HepG2 (cell line): ENCODE measurements around the gene MYO5B. TPM values are rescaled to one million over a fixed set of nuclear protein-coding genes. Genes with fewer than 3 reads are reported as not detected.

Source experiments
- ATAC-seq: fragments of 200-7000 bp; cut with Tn5 transposase; 3 replicates; pipeline ENCODE4 v1.9.1; 2020; ENCODE audit warnings: mild to moderate bottlenecking, moderate library complexity
- BruUV-seq: library from RNA; stranded (reverse); fragments of 400-500 nt; replicated peaks from 2 replicates; lab custom pipeline; 2021; lab: Mats Ljungman, UMichigan
- CTCF ChIA-PET: fragments of 300-600 bp; formaldehyde crosslinking; extraction: SDS; loops from one replicate; lab custom pipeline; 2021; ENCODE audit warnings: low total read pairs, inconsistent platforms, low intra/inter-chr PET ratio; lab: Yijun Ruan, JAX
- POLR2A ChIA-PET: fragments of 350-600 bp; sonication (Branson Sonifier 250); formaldehyde crosslinking; loops from one replicate; lab custom pipeline; 2020; ENCODE audit warnings: antibody characterized with exemption, inconsistent platforms; lab: Yijun Ruan, JAX
- DNase-seq: peaks from one replicate; pipeline ENCODE4 v3.0.0-alpha.2; 2015; ENCODE audit warnings: low spot score
- FAIRE-seq: peaks from 3 replicates; lab custom pipeline; 2011; peaks lifted over from hg19 to GRCh38; lab: Jason Lieb, UNC
- H2AFZ ChIP-seq: one replicate; pipeline ENCODE4 v1.6.1; 2011; ENCODE audit warnings: low read length, inconsistent platforms
- H3K27ac ChIP-seq: fragments of 300-600 bp; 3 replicates; pipeline ENCODE4 v1.8.0; 2011; ENCODE audit warnings: mixed run types, mild to moderate bottlenecking, mixed read lengths, low read length, inconsistent platforms; ENCODE audit not compliant: insufficient read depth; ENCODE audit errors: extremely low read length
- H3K27me3 ChIP-seq, 2 experiments: fragments of 200-600 bp in 1 of 2; 2 replicates in 1 of 2; 3 replicates in 1 of 2; pipeline versions ENCODE4 v1.6.0 to v1.8.0; 2011; ENCODE audit warnings: low read length in 2 of 2, mild to moderate bottlenecking in 2 of 2, moderate library complexity in 2 of 2, inconsistent platforms in 1 of 2; ENCODE audit not compliant: insufficient read depth in 2 of 2, control insufficient read depth in 1 of 2
- H3K36me3 ChIP-seq, 2 experiments: fragments of 200-600 bp in 1 of 2; replicated peaks in 1 of 2; 2 replicates in 1 of 2; 3 replicates in 1 of 2; pipeline versions ENCODE4 v1.5.1 to v1.8.0; 2011; ENCODE audit warnings: low read length in 2 of 2, inconsistent platforms in 1 of 2; ENCODE audit not compliant: insufficient read depth in 2 of 2, control insufficient read depth in 1 of 2
- H3K4me1 ChIP-seq: 2 replicates; pipeline ENCODE4 v1.5.1; 2012; ENCODE audit warnings: low read length, inconsistent platforms; ENCODE audit not compliant: insufficient read depth
- H3K4me2 ChIP-seq: 2 replicates; pipeline ENCODE4 v1.6.0; 2011; ENCODE audit warnings: low read depth, low read length, inconsistent platforms
- H3K4me3 ChIP-seq, 3 experiments: fragments of 200-600 bp in 1 of 3; sonication (generic), shearing (Covaris generic) in 1 of 3; replicated peaks in 1 of 3; 2 replicates each; pipeline ENCODE4 v1.5.1; 2011 to 2016; ENCODE audit warnings: low read length in 3 of 3, inconsistent platforms in 2 of 3, low read depth in 2 of 3, mild to moderate bottlenecking in 2 of 3, control low read depth in 1 of 3, mixed read lengths in 1 of 3; ENCODE audit not compliant: insufficient read depth in 1 of 3
- H3K79me2 ChIP-seq: one replicate; pipeline ENCODE4 v1.6.1; 2011; ENCODE audit warnings: low read length, inconsistent platforms; ENCODE audit not compliant: insufficient read depth
- H3K9ac ChIP-seq: 2 replicates; pipeline ENCODE4 v1.6.0; 2011; ENCODE audit warnings: mild to moderate bottlenecking, low read depth, low read length, inconsistent platforms; ENCODE audit not compliant: insufficient read depth
- H3K9me3 ChIP-seq: 2 replicates; pipeline ENCODE4 v1.5.1; 2012; ENCODE audit warnings: mild to moderate bottlenecking, low read length
- H4K20me1 ChIP-seq: 2 replicates; pipeline ENCODE4 v1.6.0; 2011; ENCODE audit warnings: inconsistent platforms, mild to moderate bottlenecking, low read length, moderate library complexity; ENCODE audit not compliant: insufficient read depth
- BRCA1 ChIP-seq: sonication (generic); formaldehyde crosslinking; IDR thresholded peaks from 2 replicates; pipeline ENCODE4 v1.4.0; 2020; ENCODE audit warnings: missing genetic modification reagents
- CCAR2 ChIP-seq: fragments of 200-400 bp; formaldehyde crosslinking; optimal IDR thresholded peaks from 2 replicates; pipeline ENCODE3; 2018; ENCODE audit warnings: low read depth, mild to moderate bottlenecking, low read length, moderate library complexity
- EHMT2 ChIP-seq: fragments of 200-600 bp; sonication (generic); IDR thresholded peaks from 2 replicates; pipeline ENCODE4 v1.7.0; 2017; ENCODE audit warnings: antibody characterized with exemption, low read depth, low read length, borderline replicate concordance
- NR2C2 ChIP-seq: sonication (generic); formaldehyde crosslinking; IDR thresholded peaks from 2 replicates; pipeline ENCODE4 v1.4.0; 2020; ENCODE audit warnings: missing genetic modification reagents, mild to moderate bottlenecking, moderate library complexity, borderline replicate concordance
- NR2F6 ChIP-seq, 2 experiments: IDR thresholded peaks; 2 replicates each; pipeline ENCODE4 v1.6.1; 2016; ENCODE audit warnings: antibody characterized with exemption in 1 of 2, mild to moderate bottlenecking in 1 of 2
- POLR2AphosphoS2 ChIP-seq: IDR thresholded peaks from 2 replicates; pipeline ENCODE4 v1.6.1; 2011; ENCODE audit warnings: low read depth, low read length, improper control_type of control experiment
- ZBTB8A ChIP-seq: sonication (generic); formaldehyde crosslinking; IDR thresholded peaks from 2 replicates; pipeline ENCODE4 v1.4.0; 2020; ENCODE audit warnings: mild to moderate bottlenecking, low read depth, missing genetic modification reagents, borderline replicate concordance
- ZMYM3 ChIP-seq: sonication (generic); formaldehyde crosslinking; IDR thresholded peaks from 2 replicates; pipeline ENCODE4 v1.5.1; 2020; ENCODE audit warnings: mild to moderate bottlenecking, missing genetic modification reagents
- WGBS: methylation state at CpG from one replicate; pipeline ENCODE4 v1.1.6; 2017; ENCODE audit warnings: low lambda C conversion rate; 5-methylcytosine and 5-hydroxymethylcytosine counted together
- in situ Hi-C: cut with HindIII; loops from 2 replicates; pipeline ENCODE4 v1.10.0; 2017; ENCODE audit warnings: low pct_unique_long_range_greater_than_20kb; ENCODE audit not compliant: extremely low pct_ligation_motif_present
- intact Hi-C: fragments of 100-400 bp; cut with micrococcal nuclease; formaldehyde crosslinking; loops from one replicate; pipeline ENCODE4 v1.10.0; 2022; ENCODE audit not compliant: unreplicated experiment
- polyA plus RNA-seq, 8 experiments: library from polyadenylated mRNA; depleted of rRNA in 3 of 8; stranded (reverse) in 7 of 8; unstranded in 1 of 8; fragments of >200 nt; fragmentation: Illumina TruSeq in 4 of 8; extraction: Trizol in 4 of 8; gene quantifications; 2 replicates each; pipeline versions ENCODE4 v1.2.1 to v1.2.3, GENCODE V29; 2011 to 2016; ENCODE audit warnings: low read depth in 4 of 8, missing spikeins in 1 of 8, mixed read lengths in 1 of 8; ENCODE audit not compliant: insufficient read depth in 1 of 8
- total RNA-seq, 5 experiments: library from RNA; depleted of rRNA; stranded (reverse); fragments of >200 nt; fragmentation: Illumina TruSeq; extraction: Trizol; gene quantifications; 2 replicates each; pipeline ENCODE4 v1.2.3, GENCODE V29; 2016; ENCODE audit warnings: low read depth in 1 of 5
- TF ChIP-seq, protein P1 (sequence below): sonication (generic); formaldehyde crosslinking; IDR thresholded peaks from 2 replicates; pipeline ENCODE4 v1.4.0; 2020; ENCODE audit warnings: missing genetic modification reagents, low read depth, mild to moderate bottlenecking, borderline replicate concordance
- TF ChIP-seq, protein P2 (sequence below): sonication (generic); formaldehyde crosslinking; IDR thresholded peaks from 2 replicates; pipeline ENCODE4 v1.8.0; 2022; ENCODE audit warnings: missing genetic modification reagents, low read depth, mild to moderate bottlenecking, borderline replicate concordance
- TF ChIP-seq, protein P3 (sequence below): sonication (generic); formaldehyde crosslinking; IDR thresholded peaks from 2 replicates; pipeline ENCODE4 v1.4.0; 2020; ENCODE audit warnings: missing genetic modification reagents, borderline replicate concordance
- TF ChIP-seq, protein P4 (sequence below): sonication (generic); formaldehyde crosslinking; IDR thresholded peaks from 2 replicates; pipeline ENCODE4 v1.5.1; 2020; ENCODE audit warnings: mild to moderate bottlenecking, missing genetic modification reagents

MYO5B gene
- total and polyA plus RNA-seq, 2 of the 13 experiments (the other 11 are each of a cell fraction or from before 2014, with no cell fraction given) = 13.1 to 24.0 TPM

DNA sequence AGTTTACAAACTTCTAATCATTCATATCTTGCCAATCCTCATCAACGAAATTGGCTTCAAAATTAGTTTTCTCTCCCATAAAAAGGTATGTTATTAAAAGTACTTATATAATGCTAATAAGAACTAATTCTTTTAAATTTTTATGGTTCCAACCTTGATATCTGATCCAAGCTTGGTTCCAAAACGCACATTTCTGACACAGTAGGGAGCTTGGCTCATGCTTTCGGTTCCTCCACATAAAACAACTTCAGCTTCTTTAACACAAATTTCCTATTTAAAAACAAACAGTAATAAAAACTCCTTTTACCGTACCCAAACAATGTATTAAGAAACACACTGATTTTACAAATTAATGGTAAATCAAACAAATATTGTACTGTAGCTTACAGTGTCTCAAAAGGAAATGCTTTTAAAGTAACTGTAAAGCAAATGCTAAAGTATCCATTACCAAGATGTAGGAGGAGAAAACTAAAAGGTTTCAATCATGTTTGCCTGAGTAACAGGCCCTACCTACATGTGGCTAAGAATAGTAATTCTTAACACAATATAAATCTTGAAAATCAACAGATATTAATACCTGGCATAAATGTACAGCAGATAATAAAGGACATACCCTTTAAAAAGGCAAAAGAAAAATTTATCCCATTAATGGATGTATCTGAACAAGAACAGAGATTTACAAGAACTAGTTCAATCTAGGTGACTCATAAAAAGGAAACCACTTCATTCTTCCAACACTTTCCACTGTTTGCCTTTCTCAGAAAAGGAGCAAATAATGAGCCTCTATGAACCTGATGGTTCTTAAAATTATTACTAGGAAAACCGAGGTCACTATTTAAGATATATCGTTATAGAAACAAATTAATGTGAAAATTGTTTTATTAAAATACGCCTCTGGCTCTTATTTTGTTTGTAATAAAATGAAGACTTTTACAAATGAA lies 399.1 kb downstream of the MYO5B start (continued):
- TF ChIP-seq ZMYM3 (CRISPR knock-in tag) = no peak
- no peak for TF ChIP-seq BRCA1
- TF ChIP-seq, protein P1, sequence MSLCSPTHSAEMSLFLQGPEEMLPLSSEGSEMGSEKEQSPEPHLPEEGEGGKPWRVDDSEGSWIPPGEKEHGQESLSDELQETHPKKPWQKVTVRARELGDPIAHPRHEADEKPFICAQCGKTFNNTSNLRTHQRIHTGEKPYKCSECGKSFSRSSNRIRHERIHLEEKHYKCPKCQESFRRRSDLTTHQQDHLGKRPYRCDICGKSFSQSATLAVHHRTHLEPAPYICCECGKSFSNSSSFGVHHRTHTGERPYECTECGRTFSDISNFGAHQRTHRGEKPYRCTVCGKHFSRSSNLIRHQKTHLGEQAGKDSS (CRISPR knock-in tag) = no peak
- no peak for TF ChIP-seq EHMT2

DNA sequence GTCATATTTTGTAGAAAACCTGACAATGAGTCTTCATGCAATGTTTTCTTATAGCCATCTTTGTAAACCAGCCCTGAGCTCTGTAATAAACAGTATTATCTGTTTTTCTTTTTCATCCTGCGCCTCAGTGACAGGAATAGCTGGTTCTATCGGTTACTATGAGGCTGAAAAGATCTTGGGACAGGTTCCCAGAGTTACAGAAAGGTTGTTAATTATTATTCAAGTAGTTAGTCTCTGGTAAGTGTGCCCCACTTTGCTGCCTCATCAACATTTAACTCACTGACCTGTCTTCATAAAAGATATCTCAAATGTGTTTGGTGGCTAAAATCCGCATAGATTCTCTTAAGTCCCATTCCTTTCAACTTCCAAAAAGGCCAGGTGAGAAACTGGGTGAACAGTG lies 400.2 kb downstream of the MYO5B start:
- Histone ChIP-seq H3K9ac (no peak overlapping the region), H3K4me1 (no peaks in the 10 kb centered on the region), H3K36me3 (peaks cover 14 to 72% of the 10 kb centered on the region in 2 experiments), H3K9me3 (no peaks in the 10 kb centered on the region), H3K27me3 (no peaks in the 10 kb centered on the region), H3K27ac (no peak overlapping the region), H4K20me1 (no peaks in the 10 kb centered on the region), H3K4me3 (no peak overlapping the region), H2AFZ (no peak overlapping the region), H3K4me2 (no peak overlapping the region), H3K79me2 (no peaks in the 10 kb centered on the region)
- in situ Hi-C loops = no loop called here
- DNase-seq (no peak), ATAC-seq (no peak), FAIRE-seq (no peak)
- ChIA-PET CTCF (no interaction called here), POLR2A (no interaction called here)
- 94% methylated on average over 3 of the region's 3 CpGs for WGBS
- intact Hi-C loops = no loop called here
- BruUV-seq = no TSS peak
- no peak for TF ChIP-seq CCAR2
- no peak for TF ChIP-seq ZBTB8A (CRISPR knock-in tag)
- no peak for TF ChIP-seq NR2F6 (IDR thresholded peaks at IDR 0.05)
- TF ChIP-seq NR2F6 (CRISPR knock-in tag; IDR thresholded peaks at IDR 0.05) = no peak
- no peak for TF ChIP-seq NR2C2 (CRISPR knock-in tag)
- TF ChIP-seq, protein P2, sequence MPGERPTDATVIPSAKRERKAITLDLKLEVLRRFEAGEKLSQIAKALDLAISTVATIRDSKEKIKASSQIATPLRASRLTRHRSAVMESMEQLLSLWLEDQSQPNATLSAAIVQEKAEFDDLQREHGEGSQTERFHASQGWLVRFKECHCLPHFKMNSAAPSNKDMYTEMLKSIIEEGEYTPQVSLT = no peak
- TF ChIP-seq, protein P3, sequence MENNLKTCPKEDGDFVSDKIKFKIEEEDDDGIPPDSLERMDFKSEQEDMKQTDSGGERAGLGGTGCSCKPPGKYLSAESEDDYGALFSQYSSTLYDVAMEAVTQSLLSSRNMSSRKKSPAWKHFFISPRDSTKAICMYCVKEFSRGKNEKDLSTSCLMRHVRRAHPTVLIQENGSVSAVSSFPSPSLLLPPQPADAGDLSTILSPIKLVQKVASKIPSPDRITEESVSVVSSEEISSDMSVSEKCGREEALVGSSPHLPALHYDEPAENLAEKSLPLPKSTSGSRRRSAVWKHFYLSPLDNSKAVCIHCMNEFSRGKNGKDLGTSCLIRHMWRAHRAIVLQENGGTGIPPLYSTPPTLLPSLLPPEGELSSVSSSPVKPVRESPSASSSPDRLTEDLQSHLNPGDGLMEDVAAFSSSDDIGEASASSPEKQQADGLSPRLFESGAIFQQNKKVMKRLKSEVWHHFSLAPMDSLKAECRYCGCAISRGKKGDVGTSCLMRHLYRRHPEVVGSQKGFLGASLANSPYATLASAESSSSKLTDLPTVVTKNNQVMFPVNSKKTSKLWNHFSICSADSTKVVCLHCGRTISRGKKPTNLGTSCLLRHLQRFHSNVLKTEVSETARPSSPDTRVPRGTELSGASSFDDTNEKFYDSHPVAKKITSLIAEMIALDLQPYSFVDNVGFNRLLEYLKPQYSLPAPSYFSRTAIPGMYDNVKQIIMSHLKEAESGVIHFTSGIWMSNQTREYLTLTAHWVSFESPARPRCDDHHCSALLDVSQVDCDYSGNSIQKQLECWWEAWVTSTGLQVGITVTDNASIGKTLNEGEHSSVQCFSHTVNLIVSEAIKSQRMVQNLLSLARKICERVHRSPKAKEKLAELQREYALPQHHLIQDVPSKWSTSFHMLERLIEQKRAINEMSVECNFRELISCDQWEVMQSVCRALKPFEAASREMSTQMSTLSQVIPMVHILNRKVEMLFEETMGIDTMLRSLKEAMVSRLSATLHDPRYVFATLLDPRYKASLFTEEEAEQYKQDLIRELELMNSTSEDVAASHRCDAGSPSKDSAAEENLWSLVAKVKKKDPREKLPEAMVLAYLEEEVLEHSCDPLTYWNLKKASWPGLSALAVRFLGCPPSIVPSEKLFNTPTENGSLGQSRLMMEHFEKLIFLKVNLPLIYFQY (CRISPR knock-in tag) = no peak
- TF ChIP-seq, protein P4, sequence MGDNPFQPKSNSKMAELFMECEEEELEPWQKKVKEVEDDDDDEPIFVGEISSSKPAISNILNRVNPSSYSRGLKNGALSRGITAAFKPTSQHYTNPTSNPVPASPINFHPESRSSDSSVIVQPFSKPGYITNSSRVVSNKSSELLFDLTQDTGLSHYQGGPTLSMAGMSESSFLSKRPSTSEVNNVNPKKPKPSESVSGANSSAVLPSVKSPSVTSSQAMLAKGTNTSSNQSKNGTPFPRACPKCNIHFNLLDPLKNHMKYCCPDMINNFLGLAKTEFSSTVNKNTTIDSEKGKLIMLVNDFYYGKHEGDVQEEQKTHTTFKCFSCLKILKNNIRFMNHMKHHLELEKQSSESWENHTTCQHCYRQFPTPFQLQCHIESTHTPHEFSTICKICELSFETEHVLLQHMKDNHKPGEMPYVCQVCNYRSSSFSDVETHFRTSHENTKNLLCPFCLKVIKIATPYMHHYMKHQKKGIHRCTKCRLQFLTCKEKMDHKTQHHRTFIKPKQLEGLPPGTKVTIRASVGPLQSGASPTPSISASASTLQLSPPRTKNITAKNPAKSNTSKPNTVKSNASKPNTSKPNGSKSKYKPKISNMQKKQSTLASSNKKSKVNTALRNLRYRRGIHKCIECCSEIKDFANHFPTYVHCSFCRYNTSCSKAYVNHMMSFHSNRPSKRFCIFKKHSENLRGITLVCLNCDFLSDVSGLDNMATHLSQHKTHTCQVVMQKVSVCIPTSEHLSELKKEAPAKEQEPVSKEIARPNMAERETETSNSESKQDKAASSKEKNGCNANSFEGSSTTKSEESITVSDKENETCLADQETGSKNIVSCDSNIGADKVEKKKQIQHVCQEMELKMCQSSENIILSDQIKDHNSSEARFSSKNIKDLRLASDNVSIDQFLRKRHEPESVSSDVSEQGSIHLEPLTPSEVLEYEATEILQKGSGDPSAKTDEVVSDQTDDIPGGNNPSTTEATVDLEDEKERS (CRISPR knock-in tag) = no peak
- no peak for TF ChIP-seq POLR2AphosphoS2
